ENCODE results near the gene CFAP74.

The CFAP74 gene

GRCh38 chr1:1918901-1919303 lies 84.7 kb downstream of the CFAP74 start, which contains the start of gene TMEM52:
Gene TMEM52 (minus strand): TSS chr1:1919279. CDS start chr1:1919265, 14 bp downstream.
- no peak for DNase-seq (ENCODE audit: extremely low read depth, low read depth)
- no peak for TF ChIP-seq CTCF (IDR thresholded peaks at IDR 0.05; ENCODE audit: low read depth, low read length)

- no peak for TF ChIP-seq CTCF (IDR thresholded peaks at IDR 0.05; ENCODE audit: low read depth, low read length)
- no peak for DNase-seq (ENCODE audit: extremely low read depth, low read depth)
Observed at GRCh38 chr1:1917995-1918900, 85.3 kb downstream of the CFAP74 start.

- no peak for TF ChIP-seq CTCF (IDR thresholded peaks at IDR 0.05; ENCODE audit: low read depth, low read length)
- no peak for DNase-seq (ENCODE audit: extremely low read depth, low read depth)
Observed at GRCh38 chr1:1917304-1917976, 86.1 kb downstream of the CFAP74 start.

GRCh38 chr1:1916851-1917251 lies 86.7 kb downstream of the CFAP74 start:
- no peak for TF ChIP-seq CTCF (IDR thresholded peaks at IDR 0.05; ENCODE audit: low read depth, low read length)
- DNase-seq (ENCODE audit: extremely low read depth, low read depth) = no peak

- DNase-seq (ENCODE audit: extremely low read depth, low read depth) = no peak
- TF ChIP-seq CTCF (IDR thresholded peaks at IDR 0.05; ENCODE audit: low read depth, low read length) = no peak
Observed at GRCh38 chr1:1915911-1916840, 87.4 kb downstream of the CFAP74 start.

- TF ChIP-seq CTCF (IDR thresholded peaks at IDR 0.05; ENCODE audit: low read depth, low read length) = no peak
- DNase-seq (ENCODE audit: extremely low read depth, low read depth) = no peak
Observed at GRCh38 chr1:1914971-1915692, 88.5 kb downstream of the CFAP74 start, which contains the start of gene CALML6. Gene CALML6 (plus strand): TSS chr1:1915260. CDS start chr1:1915281, 21 bp downstream.

All from AG09319 (cell line).